H1 (cell line): Measurements from ENCODE around the gene GPALPP1. TPM values are rescaled to one million over a fixed set of nuclear protein-coding genes. Genes with fewer than 3 reads are reported as not detected.

Experiments
- BRCA1 ChIP-seq: IDR thresholded peaks from 2 replicates; pipeline ENCODE4 v1.6.1; 2012; ENCODE audit warnings: low read depth, low read length, improper control_type of control experiment
- CHD7 ChIP-seq: fragments of 300-600 bp; sonication (generic); IDR thresholded peaks from 2 replicates; pipeline ENCODE4 v1.7.1; 2012; ENCODE audit warnings: low read length, moderate library complexity, mild to moderate bottlenecking, inconsistent platforms; ENCODE audit not compliant: insufficient replicate concordance
- GABPA ChIP-seq: IDR thresholded peaks from 2 replicates; pipeline ENCODE4 v1.6.1; 2011; ENCODE audit warnings: mild to moderate bottlenecking, low read length, moderate library complexity, borderline replicate concordance; ENCODE audit not compliant: insufficient read depth
- RFX5 ChIP-seq: IDR thresholded peaks from 2 replicates; pipeline ENCODE4 v1.6.1; 2011; ENCODE audit warnings: low read depth, low read length, improper control_type of control experiment, borderline replicate concordance
- polyA plus RNA-seq, 7 experiments: library from polyadenylated mRNA; depleted of rRNA in 3 of 7; stranded (reverse) in 5 of 7; unstranded in 2 of 7; fragments of >200 nt in 5 of 7; fragments of 200-250 nt in 2 of 7; gene quantifications; 1 replicate in 5 of 7; 2 replicates in 1 of 7; 4 replicates in 1 of 7; pipeline versions ENCODE4 v1.2.1 to v1.2.3, GENCODE V29; 2011 to 2013; ENCODE audit warnings: missing spikeins in 2 of 7, mixed read lengths in 2 of 7
- total RNA-seq: library from RNA; stranded (reverse); fragmentation: NEBNext Ultra II Directional; extraction: Animal tissue kit (Norgen Biotek cat#: 25700); gene quantifications from 2 replicates; pipeline ENCODE4 v1.2.1, GENCODE V29; 2021

The GPALPP1 gene
- total and polyA plus RNA-seq, 2 of the 8 experiments (the other 6 are each of a cell fraction or from before 2014, with no cell fraction given): 8.5 to 26.1 TPM

- no peak for TF ChIP-seq CHD7
- TF ChIP-seq RFX5: no peak
- TF ChIP-seq BRCA1: no peak
- TF ChIP-seq GABPA: no peak
Measured at GRCh38 chr13:45003417-45003816, 14.1 kb downstream of the GPALPP1 start (continued).
